AG09319 (cell line): Measurements from ENCODE around the gene DIRAS2.
"Not testable (repeated sequence)": the region's sequence is repeated elsewhere in the genome, so short reads cannot be mapped to it uniquely, and the experiment has no call there.

Source experiments
- DNase-seq: peaks from one replicate; pipeline ENCODE4 v3.0.0-alpha.2; 2010; ENCODE audit warnings: low read depth; ENCODE audit errors: extremely low read depth
- CTCF ChIP-seq: IDR thresholded peaks from 2 replicates; pipeline ENCODE4 v1.5.1; 2011; ENCODE audit warnings: low read depth, mild to moderate bottlenecking, inconsistent platforms, low read length, moderate library complexity

DIRAS2 gene

GRCh38 chr9:90658181-90658580 is 15.6 kb upstream of the DIRAS2 start:
- no peak for TF ChIP-seq CTCF
- no peak for DNase-seq

GRCh38 chr9:90656876-90657275 is 14.3 kb upstream of the DIRAS2 start:
- not testable (repeated sequence) for DNase-seq

GRCh38 chr9:90651246-90651645 is 8.6 kb upstream of the DIRAS2 start:
- TF ChIP-seq CTCF: no peak

GRCh38 chr9:90647843-90648242 is 5.2 kb upstream of the DIRAS2 start:
- no peak for DNase-seq
- TF ChIP-seq CTCF: no peak

More at GRCh38 chr9:90651246-90651645, 8.6 kb upstream of the DIRAS2 start:
- DNase-seq: no peak

- no peak for TF ChIP-seq CTCF
- DNase-seq: no peak
Observed at GRCh38 chr9:90645721-90646120, 3.1 kb upstream of the DIRAS2 start.

GRCh38 chr9:90641884-90642487 is 638 bp downstream of the DIRAS2 start:
- DNase-seq: no peak
- TF ChIP-seq CTCF: no peak

- TF ChIP-seq CTCF: no peak
- no peak for DNase-seq
Observed at GRCh38 chr9:90641086-90641485, 1.5 kb downstream of the DIRAS2 start.

GRCh38 chr9:90640361-90640760 is 2.3 kb downstream of the DIRAS2 start:
- TF ChIP-seq CTCF: no peak
- no peak for DNase-seq
